GM13976 (cell line): ENCODE measurements around the gene PKNOX2.

Experiments
- DNase-seq: peaks from one replicate; pipeline ENCODE4 v3.0.0; 2012; ENCODE audit warnings: low spot score
- in situ Hi-C: fragments of 300-500 bp; cut with MboI; formaldehyde crosslinking; loops from one replicate; pipeline ENCODE4 v1.12.0; 2022; ENCODE audit warnings: low sequenced_read_pairs, mixed read lengths, inconsistent platforms; ENCODE audit not compliant: unreplicated experiment
- TF ChIP-seq, protein P1 (sequence below): IDR thresholded peaks from 2 replicates; pipeline ENCODE4 v1.5.1; 2012; ENCODE audit warnings: borderline replicate concordance, mild to moderate bottlenecking; ENCODE audit not compliant: insufficient read depth; ENCODE audit errors: extremely low read depth, missing control alignments, control extremely low read depth

The PKNOX2 gene

DNA sequence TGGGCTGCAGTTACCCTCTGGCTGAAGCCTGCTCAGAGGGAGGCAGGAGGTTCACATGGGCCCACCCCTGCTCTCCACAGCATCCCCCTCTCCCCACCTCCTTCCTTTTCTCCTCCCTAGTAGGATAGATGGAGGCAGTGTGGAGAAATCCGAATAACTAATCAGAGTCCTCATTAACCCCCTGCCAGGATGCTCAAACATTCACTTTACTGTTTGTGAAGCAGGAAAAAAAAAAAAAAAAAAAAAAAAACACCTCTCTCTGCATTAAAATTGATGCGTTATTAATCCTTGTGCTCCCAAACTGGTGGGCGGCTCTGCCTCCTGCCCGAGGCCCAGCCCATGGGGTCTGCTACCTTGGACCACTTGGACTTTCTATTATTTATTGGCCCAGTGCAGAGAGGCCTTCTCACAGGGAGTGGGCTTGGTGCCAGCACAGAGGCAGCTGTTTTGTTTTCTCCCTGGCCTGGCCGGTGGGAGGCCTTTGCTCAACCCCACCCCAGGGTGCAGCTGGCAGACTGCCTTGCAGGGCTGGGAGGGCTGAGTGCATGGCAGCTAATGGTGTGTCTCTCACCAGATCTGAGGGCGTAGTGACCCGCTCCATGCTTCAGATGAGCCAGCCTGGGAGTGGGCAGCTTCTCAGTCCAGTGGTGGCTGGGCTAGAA is 150.7 kb downstream of the PKNOX2 start:
- TF ChIP-seq, protein P1, sequence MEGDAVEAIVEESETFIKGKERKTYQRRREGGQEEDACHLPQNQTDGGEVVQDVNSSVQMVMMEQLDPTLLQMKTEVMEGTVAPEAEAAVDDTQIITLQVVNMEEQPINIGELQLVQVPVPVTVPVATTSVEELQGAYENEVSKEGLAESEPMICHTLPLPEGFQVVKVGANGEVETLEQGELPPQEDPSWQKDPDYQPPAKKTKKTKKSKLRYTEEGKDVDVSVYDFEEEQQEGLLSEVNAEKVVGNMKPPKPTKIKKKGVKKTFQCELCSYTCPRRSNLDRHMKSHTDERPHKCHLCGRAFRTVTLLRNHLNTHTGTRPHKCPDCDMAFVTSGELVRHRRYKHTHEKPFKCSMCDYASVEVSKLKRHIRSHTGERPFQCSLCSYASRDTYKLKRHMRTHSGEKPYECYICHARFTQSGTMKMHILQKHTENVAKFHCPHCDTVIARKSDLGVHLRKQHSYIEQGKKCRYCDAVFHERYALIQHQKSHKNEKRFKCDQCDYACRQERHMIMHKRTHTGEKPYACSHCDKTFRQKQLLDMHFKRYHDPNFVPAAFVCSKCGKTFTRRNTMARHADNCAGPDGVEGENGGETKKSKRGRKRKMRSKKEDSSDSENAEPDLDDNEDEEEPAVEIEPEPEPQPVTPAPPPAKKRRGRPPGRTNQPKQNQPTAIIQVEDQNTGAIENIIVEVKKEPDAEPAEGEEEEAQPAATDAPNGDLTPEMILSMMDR, result no peak
- no peak for DNase-seq
- in situ Hi-C loops, result no loop called here

DNA sequence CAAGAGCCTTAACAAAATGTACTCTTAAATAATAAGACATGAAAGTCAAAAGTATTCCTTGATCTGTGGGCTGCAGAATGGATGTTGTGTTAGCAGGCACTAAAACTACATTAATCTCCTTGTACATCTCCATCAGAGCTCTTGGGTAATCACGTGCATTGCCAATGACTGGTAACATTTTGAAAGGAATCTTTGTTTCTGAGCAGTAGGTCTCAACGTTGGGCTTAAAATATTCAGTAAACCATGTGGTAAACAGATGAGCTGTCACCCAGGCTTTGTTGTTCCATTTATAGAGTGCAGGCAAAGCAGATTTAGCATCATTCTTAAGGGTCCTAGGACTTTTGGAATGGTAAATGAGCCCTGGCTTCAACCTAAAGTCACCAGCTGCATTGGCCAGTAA is 152.9 kb downstream of the PKNOX2 start:
- in situ Hi-C loops, result no loop called here
- TF ChIP-seq, protein P1, result no peak
- no peak for DNase-seq

DNA sequence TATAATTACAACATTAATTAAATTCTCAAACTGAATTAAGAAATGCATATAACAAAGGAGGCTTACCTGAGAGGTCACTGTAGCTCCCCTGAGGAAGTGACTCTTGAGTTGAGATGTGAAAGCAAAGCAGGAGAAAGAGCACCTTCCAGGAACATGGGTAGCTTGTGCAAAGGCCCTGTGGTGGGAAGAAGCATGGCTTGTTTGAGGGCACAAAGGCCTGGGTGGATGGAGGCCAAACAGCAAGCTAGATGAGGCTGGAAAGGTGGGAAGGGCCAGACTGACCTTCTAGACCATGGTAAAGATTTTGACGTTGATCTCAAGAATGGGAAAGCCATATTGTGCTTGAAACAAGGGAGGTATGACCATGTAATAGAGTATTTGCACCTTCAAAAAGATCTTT is 155.1 kb downstream of the PKNOX2 start:
- in situ Hi-C loops, result no loop called here
- TF ChIP-seq, protein P1, result no peak
- DNase-seq, result no peak

DNA sequence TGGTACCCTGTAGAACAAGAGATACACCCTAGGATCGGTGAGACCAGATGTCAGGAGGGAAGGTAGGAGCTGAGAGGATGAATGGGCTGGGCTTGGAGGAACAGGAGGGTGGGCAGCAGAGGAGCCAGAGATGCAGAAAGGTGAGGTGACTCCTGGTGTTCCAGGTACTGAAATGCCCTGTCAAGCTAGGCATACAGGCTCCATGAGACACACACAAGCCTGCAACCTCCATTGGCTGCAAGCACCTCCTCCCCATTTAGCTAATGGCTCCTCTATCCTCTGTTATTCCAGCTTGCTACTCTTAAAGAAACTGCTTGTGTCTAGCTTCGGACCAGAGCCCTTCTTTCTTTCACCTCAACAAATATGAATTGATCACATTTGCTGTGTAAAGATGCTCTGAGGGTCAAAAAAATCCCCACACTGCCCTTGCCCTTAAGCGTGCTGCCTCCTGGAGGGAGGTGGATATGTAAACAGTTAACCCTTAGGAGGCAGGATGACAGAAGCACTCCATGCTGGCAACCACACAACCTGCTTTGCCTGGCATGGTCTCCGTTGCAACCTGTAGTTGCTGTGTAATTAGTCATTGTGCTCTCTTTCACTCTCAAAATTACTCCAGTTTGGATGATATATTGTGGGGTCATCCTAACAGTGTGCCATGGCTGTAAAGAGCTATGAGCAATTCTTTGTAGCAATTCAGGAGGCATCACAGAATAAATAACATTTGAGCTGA is 156.0 kb downstream of the PKNOX2 start:
- in situ Hi-C loops, result no loop called here
- no peak for DNase-seq
- TF ChIP-seq, protein P1, result no peak

DNA sequence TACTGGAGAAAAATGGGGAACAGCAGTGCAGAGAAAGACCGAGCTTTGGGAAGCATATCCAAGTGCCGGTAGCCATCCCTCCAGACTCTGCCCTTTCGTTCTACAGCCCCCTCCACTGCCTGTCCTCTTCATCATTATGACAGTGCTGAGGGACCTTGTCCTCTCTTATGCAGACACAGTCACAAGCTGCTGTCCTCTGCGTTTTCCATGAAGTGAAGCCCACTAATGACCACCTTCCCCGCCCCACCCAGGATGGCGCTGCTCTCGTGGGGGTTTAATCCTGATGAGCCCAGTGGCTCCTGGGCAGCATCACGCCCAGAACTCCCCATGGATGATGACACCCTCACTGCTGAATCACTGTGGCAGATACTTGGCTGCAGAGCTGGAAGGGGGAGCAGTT is 157.7 kb downstream of the PKNOX2 start:
- DNase-seq, result no peak
- TF ChIP-seq, protein P1, result no peak
- in situ Hi-C loops, result no loop called here

DNA sequence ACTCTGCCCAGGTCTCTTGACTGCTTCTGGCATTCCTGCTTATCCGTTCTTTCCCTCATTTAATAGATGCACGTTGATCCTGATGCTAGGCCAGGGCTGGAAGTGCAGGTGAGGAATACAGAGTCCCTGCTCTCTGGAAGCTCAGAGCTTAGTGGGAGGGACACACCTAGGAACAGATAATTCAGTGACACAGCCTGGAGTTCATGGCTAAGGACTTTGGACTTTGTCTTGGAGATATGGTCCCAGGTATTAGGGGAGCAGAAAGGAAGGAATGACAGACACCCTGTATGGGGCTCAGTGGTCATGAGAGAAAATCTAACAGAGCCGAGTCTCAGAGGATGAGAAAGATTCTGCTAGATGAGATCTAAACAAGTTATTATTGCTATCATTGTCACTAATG is 160.6 kb downstream of the PKNOX2 start:
- in situ Hi-C loops, result no loop called here
- TF ChIP-seq, protein P1, result no peak

More for the DNA sequence above, 160.6 kb downstream of the PKNOX2 start:
- no peak for DNase-seq
